OCI-LY1 (cell line): ENCODE results near the gene NPAS2.

Experiments used
- H2AFZ ChIP-seq: fragments of 200-600 bp; sonication (generic), shearing (Covaris generic); 2 replicates; pipeline ENCODE4 v1.6.0; 2014; ENCODE audit warnings: antibody characterized with exemption, mild to moderate bottlenecking, low read length
- H3F3A ChIP-seq: fragments of 200-600 bp; sonication (generic), shearing (Covaris generic); 2 replicates; pipeline ENCODE4 v1.6.0; 2014; ENCODE audit warnings: mild to moderate bottlenecking, antibody characterized with exemption, low read length, moderate library complexity; ENCODE audit not compliant: insufficient read depth
- H3K27ac ChIP-seq: fragments of 200-600 bp; sonication (generic); 2 replicates; pipeline ENCODE4 v1.5.1; 2014; ENCODE audit warnings: low read length, mixed run types, mild to moderate bottlenecking, low read depth; ENCODE audit not compliant: poor library complexity, severe bottlenecking
- H3K27me3 ChIP-seq: fragments of 200-600 bp; sonication (generic); 2 replicates; pipeline ENCODE4 v1.6.0; 2014; ENCODE audit warnings: antibody characterized with exemption, mild to moderate bottlenecking, low read length, moderate library complexity; ENCODE audit not compliant: insufficient read depth
- H3K36me3 ChIP-seq: fragments of 200-600 bp; sonication (generic); 2 replicates; pipeline ENCODE4 v1.6.1; 2014; ENCODE audit warnings: mild to moderate bottlenecking, antibody characterized with exemption, low read length, moderate library complexity, mixed read lengths; ENCODE audit not compliant: insufficient read depth
- H3K4me1 ChIP-seq: fragments of 200-600 bp; sonication (generic); 2 replicates; pipeline ENCODE4 v1.5.1; 2014; ENCODE audit warnings: mild to moderate bottlenecking, low read length, moderate library complexity; ENCODE audit not compliant: insufficient read depth, severe bottlenecking
- H3K4me2 ChIP-seq: fragments of 200-600 bp; sonication (generic), shearing (Covaris generic); 2 replicates; pipeline ENCODE4 v1.6.1; 2014; ENCODE audit warnings: low read length
- H3K4me3 ChIP-seq: fragments of 200-600 bp; sonication (generic); 2 replicates; pipeline ENCODE4 v1.5.1; 2014; ENCODE audit warnings: low read length, low read depth, mild to moderate bottlenecking, mixed read lengths; ENCODE audit not compliant: poor library complexity, severe bottlenecking
- H3K79me2 ChIP-seq: fragments of 200-600 bp; shearing (Covaris generic); 2 replicates; pipeline ENCODE4 v1.6.1; 2016; ENCODE audit warnings: mixed run types, low read length, mixed read lengths; ENCODE audit not compliant: insufficient read depth
- H3K9ac ChIP-seq: fragments of 200-600 bp; sonication (generic), shearing (Covaris generic); 2 replicates; pipeline ENCODE4 v1.6.1; 2014; ENCODE audit warnings: mild to moderate bottlenecking, low read length, mixed read lengths
- H3K9me2 ChIP-seq: fragments of 200-600 bp; sonication (generic), shearing (Covaris generic); 2 replicates; pipeline ENCODE4 v1.6.1; 2014; ENCODE audit warnings: low read depth, mild to moderate bottlenecking, low read length, mixed read lengths
- H3K9me3 ChIP-seq: fragments of 200-600 bp; shearing (Covaris generic); 2 replicates; pipeline ENCODE4 v1.6.1; 2014; ENCODE audit warnings: low read length, mixed read lengths
- H4K20me1 ChIP-seq: fragments of 200-600 bp; sonication (generic), shearing (Covaris generic); 2 replicates; pipeline ENCODE4 v1.6.0; 2016; ENCODE audit warnings: mild to moderate bottlenecking, low read length; ENCODE audit not compliant: insufficient read depth
- EZH2 ChIP-seq: fragments of 200-600 bp; sonication (generic), shearing (Covaris generic); IDR thresholded peaks from 2 replicates; pipeline ENCODE4 v1.8.0; 2017; ENCODE audit warnings: borderline replicate concordance, mixed run types, mild to moderate bottlenecking, antibody characterized with exemption, low read length, moderate library complexity, mixed read lengths
- TF ChIP-seq, protein P1 (sequence below): fragments of 200-600 bp; sonication (generic), shearing (Covaris generic); IDR thresholded peaks from 2 replicates; pipeline ENCODE4 v1.5.1; 2017; ENCODE audit warnings: mild to moderate bottlenecking, antibody characterized with exemption, low read length, moderate library complexity, mixed read lengths

NPAS2 gene

DNA sequence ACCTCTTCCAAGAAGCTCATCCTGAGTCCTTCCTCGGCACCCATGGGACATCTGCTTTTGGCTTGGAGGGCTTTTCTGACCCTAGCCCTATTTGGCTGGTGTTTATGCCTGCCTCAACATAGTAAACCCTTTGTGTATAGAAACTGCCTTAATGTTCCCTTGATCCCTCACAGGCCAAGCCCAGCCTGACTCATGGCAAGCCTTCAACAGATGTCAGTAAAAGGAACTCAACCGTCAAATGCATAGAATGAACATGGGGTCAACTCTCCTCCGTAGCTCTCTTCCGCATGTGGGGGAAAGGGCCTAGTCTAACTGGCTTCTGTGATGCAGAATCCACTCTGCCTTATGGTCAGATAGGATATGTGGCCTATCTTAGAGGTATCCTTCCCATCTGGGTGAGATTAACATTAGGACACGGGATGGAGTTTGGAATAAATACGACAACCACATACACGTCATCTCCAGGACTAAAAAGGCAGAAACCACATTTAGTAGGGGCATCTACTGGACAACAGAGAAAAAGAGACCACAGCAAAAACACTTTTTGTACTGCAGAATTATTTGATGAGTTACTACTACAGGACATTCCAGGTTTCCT, 2.5 kb upstream of the NPAS2 start:
- Histone ChIP-seq H3K4me2 (no peak overlapping the region), H3K36me3 (no peaks in the 10 kb centered on the region), H3K9me2 (no peaks in the 10 kb centered on the region), H3K9ac (no peak overlapping the region), H3K27me3 (no peaks in the 10 kb centered on the region), H4K20me1 (no peaks in the 10 kb centered on the region), H3K79me2 (no peaks in the 10 kb centered on the region), H3K27ac (no peak overlapping the region), H3K4me1 (no peaks in the 10 kb centered on the region), H2AFZ (no peak overlapping the region), H3F3A (no peaks in the 10 kb centered on the region), H3K4me3 (no peak overlapping the region), H3K9me3 (no peaks in the 10 kb centered on the region)
- no peak for TF ChIP-seq EZH2
- TF ChIP-seq, protein P1, sequence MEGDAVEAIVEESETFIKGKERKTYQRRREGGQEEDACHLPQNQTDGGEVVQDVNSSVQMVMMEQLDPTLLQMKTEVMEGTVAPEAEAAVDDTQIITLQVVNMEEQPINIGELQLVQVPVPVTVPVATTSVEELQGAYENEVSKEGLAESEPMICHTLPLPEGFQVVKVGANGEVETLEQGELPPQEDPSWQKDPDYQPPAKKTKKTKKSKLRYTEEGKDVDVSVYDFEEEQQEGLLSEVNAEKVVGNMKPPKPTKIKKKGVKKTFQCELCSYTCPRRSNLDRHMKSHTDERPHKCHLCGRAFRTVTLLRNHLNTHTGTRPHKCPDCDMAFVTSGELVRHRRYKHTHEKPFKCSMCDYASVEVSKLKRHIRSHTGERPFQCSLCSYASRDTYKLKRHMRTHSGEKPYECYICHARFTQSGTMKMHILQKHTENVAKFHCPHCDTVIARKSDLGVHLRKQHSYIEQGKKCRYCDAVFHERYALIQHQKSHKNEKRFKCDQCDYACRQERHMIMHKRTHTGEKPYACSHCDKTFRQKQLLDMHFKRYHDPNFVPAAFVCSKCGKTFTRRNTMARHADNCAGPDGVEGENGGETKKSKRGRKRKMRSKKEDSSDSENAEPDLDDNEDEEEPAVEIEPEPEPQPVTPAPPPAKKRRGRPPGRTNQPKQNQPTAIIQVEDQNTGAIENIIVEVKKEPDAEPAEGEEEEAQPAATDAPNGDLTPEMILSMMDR, result no peak

DNA sequence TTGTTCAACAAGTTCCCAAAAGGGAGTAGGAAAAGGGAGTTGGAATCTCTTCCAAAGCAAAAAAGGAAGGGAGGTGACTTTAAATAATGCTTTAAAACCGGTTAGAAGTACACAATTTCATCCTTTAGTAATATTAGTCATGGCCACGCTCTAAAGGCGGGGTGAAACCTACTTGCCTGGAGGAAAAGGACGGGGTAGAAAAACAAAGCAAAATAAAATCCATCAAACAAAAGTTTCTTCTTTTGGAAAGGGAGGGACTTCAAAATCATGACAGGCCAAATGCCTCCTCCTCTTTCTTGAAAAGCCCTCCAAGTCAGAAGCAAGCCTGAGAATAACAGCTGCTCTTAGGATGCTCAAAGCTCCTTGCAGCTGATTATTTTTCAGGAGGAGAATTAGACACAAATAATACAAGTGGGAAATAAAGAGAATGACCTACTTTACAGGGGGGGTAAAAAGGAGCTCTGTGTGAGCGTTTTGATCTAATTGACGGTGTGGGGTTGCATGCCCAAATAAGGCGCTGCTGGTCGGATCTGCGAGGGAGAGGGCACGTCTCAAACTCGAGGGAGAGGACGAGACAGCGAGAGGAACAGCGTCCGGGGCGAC, 1.8 kb upstream of the NPAS2 start:
- no peaks in the 10 kb centered on the region for H3K4me1 ChIP-seq
- H3K9me2 ChIP-seq, result no peaks in the 10 kb centered on the region
- H3K27ac ChIP-seq, result no peak overlapping the region
- no peaks in the 10 kb centered on the region for H4K20me1 ChIP-seq
- H2AFZ ChIP-seq, result no peak overlapping the region
- H3K79me2 ChIP-seq, result no peaks in the 10 kb centered on the region
- no peak overlapping the region for H3K4me2 ChIP-seq
- no peaks in the 10 kb centered on the region for H3F3A ChIP-seq
- no peaks in the 10 kb centered on the region for H3K36me3 ChIP-seq
- H3K9ac ChIP-seq, result no peak overlapping the region
- H3K27me3 ChIP-seq, result no peaks in the 10 kb centered on the region
- no peaks in the 10 kb centered on the region for H3K9me3 ChIP-seq
- TF ChIP-seq, protein P1, result no peak
- no peak for TF ChIP-seq EZH2
- H3K4me3 ChIP-seq, result no peak overlapping the region

DNA sequence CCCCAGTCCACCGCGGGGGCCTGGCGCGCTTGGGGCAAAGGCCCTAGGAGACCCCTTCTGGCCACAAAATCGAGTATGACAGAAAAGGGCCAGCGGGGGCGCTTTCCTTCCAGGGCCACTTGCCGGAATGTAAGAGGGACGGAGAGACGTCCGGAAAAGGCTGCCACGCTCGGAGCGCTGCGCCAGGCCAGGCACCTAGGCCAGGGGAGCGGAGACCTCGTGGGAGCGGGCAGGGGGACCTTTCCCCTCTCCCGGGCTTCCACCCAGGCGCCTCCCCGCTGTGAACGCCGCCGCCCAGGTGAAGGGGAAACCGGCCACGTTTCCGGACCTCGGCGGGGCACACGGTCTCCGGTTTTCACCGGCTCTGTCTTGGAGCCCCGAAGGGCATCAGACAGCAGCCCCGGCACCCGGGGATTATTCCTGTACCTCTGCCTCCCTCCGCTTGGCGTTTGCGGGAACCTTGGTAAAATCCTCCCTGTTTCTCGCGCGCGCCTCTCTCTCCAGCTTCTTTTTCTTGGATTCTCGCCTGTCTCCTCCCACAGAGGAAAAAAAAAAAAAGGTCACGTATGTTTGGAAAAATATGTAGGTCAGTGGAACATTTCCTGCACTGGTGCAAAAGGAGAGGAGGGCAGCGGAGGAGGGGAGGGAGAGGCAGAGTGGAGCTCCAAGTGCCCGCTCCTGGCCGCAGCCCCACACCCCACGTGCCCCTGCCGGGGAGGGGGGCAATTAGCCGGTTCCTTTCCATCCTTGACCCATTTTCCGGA, 1.2 kb upstream of the NPAS2 start:
- Histone ChIP-seq H3K4me1 (no peaks in the 10 kb centered on the region), H3F3A (no peaks in the 10 kb centered on the region), H3K79me2 (no peaks in the 10 kb centered on the region), H3K9me3 (no peaks in the 10 kb centered on the region), H3K4me3 (no peak overlapping the region), H4K20me1 (no peaks in the 10 kb centered on the region), H3K4me2 (no peak overlapping the region), H3K27me3 (no peaks in the 10 kb centered on the region), H3K27ac (no peak overlapping the region), H3K36me3 (no peaks in the 10 kb centered on the region), H3K9ac (no peak overlapping the region), H2AFZ (no peak overlapping the region), H3K9me2 (no peaks in the 10 kb centered on the region)
- TF ChIP-seq, protein P1, result no peak
